ENCODE data around the gene UNC119B.
A peak's percentile ranks its signal among the peaks of the same experiment; 100 is the strongest.

The UNC119B gene

GRCh38 chr12:120736404-120737331 is 26.4 kb downstream of the UNC119B start:
- H3K4me1 ChIP-seq (ENCODE audit: control insufficient read depth in 2 of 2, insufficient read depth in 1 of 2, low read depth in 1 of 2, low read length in 2 of 2): no peaks in the 10 kb centered on the region
- H2BK120ac ChIP-seq (ENCODE audit: low read depth, low read length): no peak overlapping the region
- peak overlapping the region; percentile 12 for H2AK5ac ChIP-seq (ENCODE audit: low read depth, low read length)
- no peak overlapping the region for H2BK12ac ChIP-seq (ENCODE audit: low read length)
- peaks cover 0 to 2% of the 10 kb centered on the region in 2 donors for H3K9me3 ChIP-seq (replicated peaks in 1 of 2; ENCODE audit: control insufficient read depth in 2 of 2, insufficient read depth in 1 of 2, low read depth in 1 of 2, low read length in 2 of 2)
- H3K4me2 ChIP-seq (ENCODE audit: insufficient read depth, low read length, poor library complexity, severe bottlenecking): no peak overlapping the region
- H4K8ac ChIP-seq (ENCODE audit: low read depth, low read length): no peak overlapping the region
- H3K4me3 ChIP-seq (ENCODE audit: low read length in 2 of 2): no peak overlapping the region
- H2BK5ac ChIP-seq (ENCODE audit: low read length): peak overlapping the region; percentile 78
- no peak overlapping the region for H3K27ac ChIP-seq (replicated peaks; ENCODE audit: low read length)
- H2BK15ac ChIP-seq (ENCODE audit: low read length): no peak overlapping the region
- WGBS, 2 donors (ENCODE audit: extremely low coverage in 2 of 2, insufficient read length in 2 of 2, insufficient replicate concordance in 1 of 2): no CpG with 5 or more reads among the region's 38 CpGs
- peak overlapping the region; percentile 27 for H3K18ac ChIP-seq (ENCODE audit: low read length)
- no peak overlapping the region for H2AFZ ChIP-seq (ENCODE audit: low read length)
- H3K4ac ChIP-seq (ENCODE audit: low read length): no peak overlapping the region
- DNase-seq (ENCODE audit: low spot score): no peak
- H3K9ac ChIP-seq (ENCODE audit: low read depth, low read length, poor library complexity): peak overlapping the region; percentile 50
- no peaks in the 10 kb centered on the region for H3K79me1 ChIP-seq (ENCODE audit: low read depth, low read length)
- H4K91ac ChIP-seq (ENCODE audit: low read depth, low read length, poor library complexity): peak overlapping the region; percentile 2
- H3K27me3 ChIP-seq (ENCODE audit: control insufficient read depth in 3 of 3, insufficient read depth in 3 of 3, low read depth in 1 of 3, low read length in 3 of 3): no peaks in the 10 kb centered on the region
- no peak overlapping the region for H3K14ac ChIP-seq (ENCODE audit: low read length)
- H3K36me3 ChIP-seq (replicated peaks in 1 of 2; ENCODE audit: control insufficient read depth in 2 of 2, insufficient read depth in 2 of 2, low read length in 2 of 2): peaks cover 0 to 4% of the 10 kb centered on the region in 2 donors
- peak overlapping the region; percentile 43 for H3K23ac ChIP-seq (ENCODE audit: low read depth, low read length, poor library complexity)

- no peak overlapping the region for H2BK12ac ChIP-seq (ENCODE audit: low read length)
- H3K9me3 ChIP-seq (replicated peaks in 1 of 2; ENCODE audit: control insufficient read depth in 2 of 2, insufficient read depth in 1 of 2, low read depth in 1 of 2, low read length in 2 of 2): peaks cover 0 to 2% of the 10 kb centered on the region in 2 donors
- no peak overlapping the region for H3K27ac ChIP-seq (replicated peaks; ENCODE audit: low read length)
- H3K4me2 ChIP-seq (ENCODE audit: insufficient read depth, low read length, poor library complexity, severe bottlenecking): no peak overlapping the region
- no peak overlapping the region for H2AFZ ChIP-seq (ENCODE audit: low read length)
- H3K36me3 ChIP-seq (replicated peaks in 1 of 2; ENCODE audit: control insufficient read depth in 2 of 2, insufficient read depth in 2 of 2, low read length in 2 of 2): peaks cover 0 to 4% of the 10 kb centered on the region in 2 donors
- H4K8ac ChIP-seq (ENCODE audit: low read depth, low read length): no peak overlapping the region
- peak overlapping the region; percentile 33 for H2BK15ac ChIP-seq (ENCODE audit: low read length)
- H3K27me3 ChIP-seq (ENCODE audit: control insufficient read depth in 3 of 3, insufficient read depth in 3 of 3, low read depth in 1 of 3, low read length in 3 of 3): no peaks in the 10 kb centered on the region
- no peak overlapping the region for H4K91ac ChIP-seq (ENCODE audit: low read depth, low read length, poor library complexity)
- no peak for DNase-seq (ENCODE audit: low spot score)
- no CpG with 5 or more reads among the region's 25 CpGs for WGBS, 2 donors (ENCODE audit: extremely low coverage in 2 of 2, insufficient read length in 2 of 2, insufficient replicate concordance in 1 of 2)
- no peak overlapping the region for H3K14ac ChIP-seq (ENCODE audit: low read length)
- H2AK5ac ChIP-seq (ENCODE audit: low read depth, low read length): peak overlapping the region; percentile 98
- no peak overlapping the region for H3K9ac ChIP-seq (ENCODE audit: low read depth, low read length, poor library complexity)
- H3K4me1 ChIP-seq (ENCODE audit: control insufficient read depth in 2 of 2, insufficient read depth in 1 of 2, low read depth in 1 of 2, low read length in 2 of 2): no peaks in the 10 kb centered on the region
- no peak overlapping the region for H3K4ac ChIP-seq (ENCODE audit: low read length)
- peak overlapping the region; percentile 78 for H2BK5ac ChIP-seq (ENCODE audit: low read length)
- peak overlapping the region; percentile 43 for H3K23ac ChIP-seq (ENCODE audit: low read depth, low read length, poor library complexity)
- H3K4me3 ChIP-seq (ENCODE audit: low read length in 2 of 2): peak overlapping the region in 1 of 2 donors; percentile 56
- H2BK120ac ChIP-seq (ENCODE audit: low read depth, low read length): no peak overlapping the region
- peak overlapping the region; percentile 28 for H3K18ac ChIP-seq (ENCODE audit: low read length)
- H3K79me1 ChIP-seq (ENCODE audit: low read depth, low read length): no peaks in the 10 kb centered on the region
Measured at GRCh38 chr12:120737557-120738251, 27.4 kb downstream of the UNC119B start.

GRCh38 chr12:120738252-120739030 is 28.2 kb downstream of the UNC119B start:
- H3K36me3 ChIP-seq (replicated peaks in 1 of 2; ENCODE audit: control insufficient read depth in 2 of 2, insufficient read depth in 2 of 2, low read length in 2 of 2): peaks cover 0 to 4% of the 10 kb centered on the region in 2 donors
- no peak overlapping the region for H2BK12ac ChIP-seq (ENCODE audit: low read length)
- no peak overlapping the region for H3K14ac ChIP-seq (ENCODE audit: low read length)
- H3K4ac ChIP-seq (ENCODE audit: low read length): no peak overlapping the region
- no peaks in the 10 kb centered on the region for H3K79me1 ChIP-seq (ENCODE audit: low read depth, low read length)
- no peak overlapping the region for H4K8ac ChIP-seq (ENCODE audit: low read depth, low read length)
- DNase-seq (ENCODE audit: low spot score): no peak
- no peak overlapping the region for H4K91ac ChIP-seq (ENCODE audit: low read depth, low read length, poor library complexity)
- H3K18ac ChIP-seq (ENCODE audit: low read length): peak overlapping the region; percentile 57
- no peak overlapping the region for H2AFZ ChIP-seq (ENCODE audit: low read length)
- peak overlapping the region; percentile 83 for H2BK15ac ChIP-seq (ENCODE audit: low read length)
- no peak overlapping the region for H3K4me2 ChIP-seq (ENCODE audit: insufficient read depth, low read length, poor library complexity, severe bottlenecking)
- H3K4me1 ChIP-seq (ENCODE audit: control insufficient read depth in 2 of 2, insufficient read depth in 1 of 2, low read depth in 1 of 2, low read length in 2 of 2): no peaks in the 10 kb centered on the region
- no CpG with 5 or more reads among the region's 31 CpGs for WGBS, 2 donors (ENCODE audit: extremely low coverage in 2 of 2, insufficient read length in 2 of 2, insufficient replicate concordance in 1 of 2)
- H3K23ac ChIP-seq (ENCODE audit: low read depth, low read length, poor library complexity): peak overlapping the region; percentile 55
- H2BK120ac ChIP-seq (ENCODE audit: low read depth, low read length): no peak overlapping the region
- no peak overlapping the region for H3K27ac ChIP-seq (replicated peaks; ENCODE audit: low read length)
- peak overlapping the region; percentile 78 for H2BK5ac ChIP-seq (ENCODE audit: low read length)
- H3K9ac ChIP-seq (ENCODE audit: low read depth, low read length, poor library complexity): no peak overlapping the region
- no peaks in the 10 kb centered on the region for H3K27me3 ChIP-seq (ENCODE audit: control insufficient read depth in 3 of 3, insufficient read depth in 3 of 3, low read depth in 1 of 3, low read length in 3 of 3)
- peak overlapping the region; percentile 98 for H2AK5ac ChIP-seq (ENCODE audit: low read depth, low read length)
- no peak overlapping the region for H3K4me3 ChIP-seq (ENCODE audit: low read length in 2 of 2)
- H3K9me3 ChIP-seq (replicated peaks in 1 of 2; ENCODE audit: control insufficient read depth in 2 of 2, insufficient read depth in 1 of 2, low read depth in 1 of 2, low read length in 2 of 2): no peaks in the 10 kb centered on the region

All from neuronal stem cell (in vitro differentiated cells).